Measurements from ENCODE around the gene MIOS. TPM values are rescaled to one million over a fixed set of nuclear protein-coding genes. Genes with fewer than 3 reads are reported as not detected.

MIOS gene
- total RNA-seq, 2 donors from 2014 or later = 23.6 to 32.6 TPM

- no peaks in the 10 kb centered on the region for H3K36me3 ChIP-seq
- H3K27me3 ChIP-seq (replicated peaks; ENCODE audit: insufficient read depth) = no peaks in the 10 kb centered on the region
- no peak overlapping the region for H3K27ac ChIP-seq
- DNase-seq (ENCODE audit: low spot score) (no peak), ATAC-seq (ENCODE audit: insufficient number of reproducible peaks, low FRiP score, low read depth) (no peak)
- no peak overlapping the region for H3K4me3 ChIP-seq
- H3K4me1 ChIP-seq (ENCODE audit: control insufficient read depth in 1 of 2, low read depth in 2 of 2) = no peaks in the 10 kb centered on the region
- H3K9me3 ChIP-seq = no peaks in the 10 kb centered on the region
- no peak for TF ChIP-seq CTCF (IDR thresholded peaks at IDR 0.05)
Measured at GRCh38 chr7:7613210-7613609, 46.5 kb downstream of the MIOS start.

- no peaks in the 10 kb centered on the region for H3K9me3 ChIP-seq
- no peak for DNase-seq (ENCODE audit: low spot score)
- H3K27ac ChIP-seq = no peak overlapping the region
- no peak overlapping the region for H3K4me3 ChIP-seq
- no peaks in the 10 kb centered on the region for H3K27me3 ChIP-seq (replicated peaks; ENCODE audit: insufficient read depth)
- no peak for TF ChIP-seq CTCF (IDR thresholded peaks at IDR 0.05)
- H3K4me1 ChIP-seq (ENCODE audit: control insufficient read depth in 1 of 2, low read depth in 2 of 2) = no peaks in the 10 kb centered on the region
- no peaks in the 10 kb centered on the region for H3K36me3 ChIP-seq
- no peak for ATAC-seq (ENCODE audit: insufficient number of reproducible peaks, low FRiP score, low read depth)
Measured at GRCh38 chr7:7614018-7614741, 47.5 kb downstream of the MIOS start.

GRCh38 chr7:7617550-7617949, 50.9 kb downstream of the MIOS start:
- Histone ChIP-seq H3K27me3 (replicated peaks; ENCODE audit: insufficient read depth) (no peaks in the 10 kb centered on the region), H3K4me3 (no peak overlapping the region), H3K27ac (no peak overlapping the region), H3K4me1 (ENCODE audit: control insufficient read depth in 1 of 2, low read depth in 2 of 2) (no peaks in the 10 kb centered on the region), H3K36me3 (no peaks in the 10 kb centered on the region), H3K9me3 (no peaks in the 10 kb centered on the region)
- DNase-seq (ENCODE audit: low spot score) = no peak
- no peak for ATAC-seq (ENCODE audit: insufficient number of reproducible peaks, low FRiP score, low read depth)
- no peak for TF ChIP-seq CTCF (IDR thresholded peaks at IDR 0.05)

- no peak overlapping the region for H3K27ac ChIP-seq
- no peak overlapping the region for H3K4me3 ChIP-seq
- H3K4me1 ChIP-seq (ENCODE audit: control insufficient read depth in 1 of 2, low read depth in 2 of 2) = no peaks in the 10 kb centered on the region
Measured at GRCh38 chr7:7618410-7618809, 51.7 kb downstream of the MIOS start.

GRCh38 chr7:7620236-7620635, 53.6 kb downstream of the MIOS start:
- DNase-seq (ENCODE audit: low spot score) (no peak), ATAC-seq (ENCODE audit: insufficient number of reproducible peaks, low FRiP score, low read depth) (no peak)
- Histone ChIP-seq H3K36me3 (no peaks in the 10 kb centered on the region), H3K4me3 (no peak overlapping the region), H3K27me3 (replicated peaks; ENCODE audit: insufficient read depth) (no peaks in the 10 kb centered on the region), H3K9me3 (no peaks in the 10 kb centered on the region), H3K27ac (no peak overlapping the region), H3K4me1 (ENCODE audit: control insufficient read depth in 1 of 2, low read depth in 2 of 2) (no peaks in the 10 kb centered on the region)
- no peak for TF ChIP-seq CTCF (IDR thresholded peaks at IDR 0.05)

More at GRCh38 chr7:7618410-7618809, 51.7 kb downstream of the MIOS start:
- Histone ChIP-seq H3K36me3 (no peaks in the 10 kb centered on the region), H3K27me3 (replicated peaks; ENCODE audit: insufficient read depth) (no peaks in the 10 kb centered on the region), H3K9me3 (no peaks in the 10 kb centered on the region)
- DNase-seq (ENCODE audit: low spot score) = no peak
- TF ChIP-seq CTCF (IDR thresholded peaks at IDR 0.05) = no peak
- ATAC-seq (ENCODE audit: insufficient number of reproducible peaks, low FRiP score, low read depth) = no peak

Data from thoracic aorta (tissue), 2 donors.